Endothelial cell of umbilical vein (primary cell): ENCODE data around the gene KLHL11. TPM values are rescaled to one million over a fixed set of nuclear protein-coding genes. Genes with fewer than 3 reads are reported as not detected.

Experiments used
- BruUV-seq: library from RNA; stranded (reverse); fragments of 400-500 nt; replicated peaks from 2 replicates; lab custom pipeline; 2021; lab: Mats Ljungman, UMichigan
- CTCF ChIA-PET: fragments of 300-600, 350-600 bp; sonication (Branson Sonifier 250); formaldehyde crosslinking; loops from one replicate; lab custom pipeline; 2021; ENCODE audit warnings: antibody characterized with exemption, inconsistent platforms; lab: Charles Lee
- POLR2A ChIA-PET: fragments of 300-600, 350-600 bp; sonication (Branson Sonifier 250); formaldehyde crosslinking; loops from one replicate; lab custom pipeline; 2021; ENCODE audit warnings: antibody characterized with exemption, inconsistent platforms; lab: Charles Lee
- DNase-seq: peaks from one replicate; pipeline ENCODE4 v3.0.0-alpha.2; 2011; ENCODE audit warnings: low read depth, low spot score
- FAIRE-seq: peaks from 2 replicates; lab custom pipeline; 2011; peaks lifted over from hg19 to GRCh38; lab: Jason Lieb, UNC
- H2AFZ ChIP-seq: 2 replicates; pipeline ENCODE4 v1.6.0; 2012; ENCODE audit warnings: low read depth, low read length, control low read depth, inconsistent platforms
- H3K27ac ChIP-seq: 2 replicates; pipeline ENCODE4 v1.5.1; 2011; ENCODE audit warnings: low read depth, mild to moderate bottlenecking, control low read depth, low read length, moderate library complexity; ENCODE audit not compliant: insufficient read depth
- H3K27me3 ChIP-seq, 2 experiments: 2 replicates each; pipeline versions ENCODE4 v1.6.0 to v1.6.1; 2011; ENCODE audit warnings: low read length in 2 of 2, mixed read lengths in 1 of 2; ENCODE audit not compliant: control insufficient read depth in 2 of 2, insufficient read depth in 2 of 2
- H3K36me3 ChIP-seq, 2 experiments: 2 replicates in 1 of 2; 3 replicates in 1 of 2; pipeline ENCODE4 v1.5.1; 2011; ENCODE audit warnings: low read length in 2 of 2, mild to moderate bottlenecking in 1 of 2, moderate library complexity in 1 of 2; ENCODE audit not compliant: control insufficient read depth in 2 of 2, insufficient read depth in 2 of 2; ENCODE audit errors: extremely low read depth in 1 of 2
- H3K4me1 ChIP-seq: 3 replicates; pipeline ENCODE4 v1.5.1; 2011; ENCODE audit warnings: mild to moderate bottlenecking, low read length; ENCODE audit not compliant: control insufficient read depth, insufficient read depth; ENCODE audit errors: extremely low read depth
- H3K4me2 ChIP-seq: 2 replicates; pipeline ENCODE4 v1.6.1; 2011; ENCODE audit warnings: low read length, control low read depth, mixed read lengths; ENCODE audit not compliant: insufficient read depth
- H3K4me3 ChIP-seq, 3 experiments: fragments of 200-600 bp in 1 of 3; sonication (generic), shearing (Covaris generic) in 1 of 3; replicated peaks in 1 of 3; 2 replicates each; pipeline ENCODE4 v1.5.1; 2011 to 2016; ENCODE audit warnings: control low read depth in 3 of 3, low read length in 3 of 3, mild to moderate bottlenecking in 2 of 3, inconsistent platforms in 1 of 3, low read depth in 1 of 3, moderate library complexity in 1 of 3; ENCODE audit not compliant: insufficient read depth in 1 of 3
- H3K79me2 ChIP-seq: 2 replicates; pipeline ENCODE4 v1.6.0; 2012; ENCODE audit warnings: low read length, inconsistent platforms; ENCODE audit not compliant: control insufficient read depth, insufficient read depth
- H3K9ac ChIP-seq: replicated peaks from 2 replicates; pipeline ENCODE3; 2011; ENCODE audit warnings: low read length, control low read depth; ENCODE audit not compliant: insufficient read depth; ENCODE audit errors: extremely low read depth
- H3K9me1 ChIP-seq: replicated peaks from 3 replicates; pipeline ENCODE4 v1.6.0; 2011; ENCODE audit warnings: mild to moderate bottlenecking, low read length; ENCODE audit not compliant: control insufficient read depth, insufficient read depth; ENCODE audit errors: extremely low read depth
- H3K9me3 ChIP-seq: replicated peaks from 2 replicates; pipeline ENCODE4 v1.5.1; 2012; ENCODE audit warnings: low read length, inconsistent platforms; ENCODE audit not compliant: control insufficient read depth, insufficient read depth
- H4K20me1 ChIP-seq: replicated peaks from 2 replicates; pipeline ENCODE3; 2011; ENCODE audit warnings: mild to moderate bottlenecking, low read length; ENCODE audit not compliant: control insufficient read depth, insufficient read depth; ENCODE audit errors: extremely low read depth
- EZH2 ChIP-seq: IDR thresholded peaks from 2 replicates; pipeline ENCODE4 v1.6.1; 2012; ENCODE audit warnings: borderline replicate concordance, low read depth, mild to moderate bottlenecking, moderate library complexity, low read length, inconsistent platforms; ENCODE audit not compliant: severe bottlenecking
- FOS ChIP-seq: IDR thresholded peaks from 2 replicates; pipeline ENCODE4 v1.6.1; 2011; ENCODE audit warnings: mild to moderate bottlenecking, low read length, moderate library complexity, borderline replicate concordance; ENCODE audit not compliant: insufficient read depth
- GATA2 ChIP-seq: IDR thresholded peaks from 2 replicates; pipeline ENCODE4 v1.7.0; 2011; ENCODE audit warnings: low read depth, mild to moderate bottlenecking, moderate library complexity, mixed read lengths, low read length; ENCODE audit not compliant: insufficient read length, insufficient read depth
- JUN ChIP-seq: IDR thresholded peaks from 2 replicates; pipeline ENCODE4 v1.6.1; 2011; ENCODE audit warnings: borderline replicate concordance, low read depth; ENCODE audit not compliant: insufficient read length, insufficient read depth
- MYC ChIP-seq: IDR thresholded peaks from one replicate; pipeline ENCODE4 v1.6.1; 2011; ENCODE audit warnings: mild to moderate bottlenecking, low read depth, low read length
- POLR2A ChIP-seq: IDR thresholded peaks from 2 replicates; pipeline ENCODE4 v1.6.1; 2012; ENCODE audit warnings: low read depth, mild to moderate bottlenecking, control low read depth, low read length
- POLR2AphosphoS5 ChIP-seq: IDR thresholded peaks from 2 replicates; pipeline ENCODE4 v1.6.1; 2012; ENCODE audit warnings: low read depth, mild to moderate bottlenecking, control low read depth, low read length, moderate library complexity; ENCODE audit not compliant: insufficient read depth
- dilution Hi-C: fragments of 300-500 bp; cut with MboI; formaldehyde crosslinking; loops from one replicate; pipeline ENCODE4 v1.15.0; 2019; ENCODE audit warnings: low sequenced_read_pairs; ENCODE audit not compliant: extremely low pct_ligation_motif_present
- intact Hi-C: fragments of 100-400 bp; cut with micrococcal nuclease; formaldehyde crosslinking; loops from one replicate; pipeline ENCODE4 v1.10.0; 2022
- polyA plus RNA-seq, 4 experiments: library from polyadenylated mRNA; depleted of rRNA in 3 of 4; stranded (reverse) in 3 of 4; unstranded in 1 of 4; fragments of >200 nt; gene quantifications; 2 replicates each; pipeline versions ENCODE4 v1.2.1 to v1.2.3, GENCODE V29; 2011 to 2012; ENCODE audit warnings: missing spikeins in 1 of 4
- total RNA-seq: library from RNA; stranded (reverse); gene quantifications from 2 replicates; pipeline ENCODE4 v1.2.3, GENCODE V29; 2021
- TF ChIP-seq, protein P1 (sequence below): IDR thresholded peaks from 2 replicates; pipeline ENCODE4 v1.6.1; 2011; ENCODE audit not compliant: insufficient read depth, insufficient read length
- TF ChIP-seq, protein P2 (sequence below), 2 donors: IDR thresholded peaks; 1 replicate in 1 of 2; 2 replicates in 1 of 2; pipeline ENCODE4 v1.5.1; 2011; ENCODE audit warnings: low read length in 2 of 2, mild to moderate bottlenecking in 2 of 2, moderate library complexity in 2 of 2, control low read depth in 1 of 2, inconsistent platforms in 1 of 2, low read depth in 1 of 2; ENCODE audit not compliant: insufficient read depth in 1 of 2; ENCODE audit errors: extremely low read depth in 1 of 2

Gene KLHL11
- total and polyA plus RNA-seq, 2 donors (not counting 3 experiments of a cell fraction or from before 2014, with no cell fraction given): 3.1 to 11.0 TPM

DNA sequence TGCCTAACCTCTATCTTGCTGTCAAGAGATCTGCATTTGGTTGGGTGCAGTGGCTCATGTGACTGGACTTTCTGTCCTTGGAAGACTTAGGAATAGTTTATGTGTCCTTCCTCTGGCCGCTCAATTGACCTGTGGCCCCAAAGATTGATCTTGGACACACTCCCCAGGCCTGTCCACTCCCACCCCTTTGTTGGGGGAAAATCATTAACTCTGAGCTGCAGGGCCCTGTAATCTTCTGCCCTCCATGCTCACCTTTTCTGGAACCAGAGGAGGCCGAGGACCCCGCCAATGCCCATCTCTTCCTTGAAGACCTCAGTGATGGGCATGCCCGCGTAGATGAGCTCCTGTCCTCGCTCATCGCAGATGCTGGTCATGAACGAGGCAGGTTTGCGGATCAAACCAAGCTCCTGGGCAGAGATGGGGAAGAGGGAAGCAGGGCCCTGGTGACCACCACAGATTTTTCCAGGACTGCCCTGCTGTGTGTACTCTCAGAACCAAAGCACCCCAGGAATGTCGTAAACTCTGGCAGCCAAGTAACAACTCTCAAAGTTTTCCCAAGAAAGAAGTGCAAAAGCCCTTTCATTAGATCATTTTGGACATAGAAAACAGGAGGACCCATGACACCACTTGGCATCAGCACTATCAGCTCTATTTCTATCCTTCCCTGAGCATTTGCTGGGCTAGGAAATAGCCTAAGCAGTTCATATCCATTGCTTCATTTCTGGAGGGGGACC is 8.5 kb upstream of the KLHL11 start:
- intact Hi-C loops (no loop called here), dilution Hi-C loops (no loop called here)
- Histone ChIP-seq H3K27ac (no peak overlapping the region), H2AFZ (no peak overlapping the region), H3K79me2 (no peaks in the 10 kb centered on the region), H3K4me3 (no peak overlapping the region), H3K9me1 (no peaks in the 10 kb centered on the region), H3K9me3 (no peaks in the 10 kb centered on the region), H3K9ac (no peak overlapping the region), H3K4me1 (no peaks in the 10 kb centered on the region), H4K20me1 (no peaks in the 10 kb centered on the region), H3K27me3 (no peaks in the 10 kb centered on the region), H3K36me3 (peaks cover 39 to 45% of the 10 kb centered on the region in 2 experiments), H3K4me2 (no peak overlapping the region)
- ChIA-PET CTCF (no interaction called here), POLR2A (no interaction called here)
- no peak for TF ChIP-seq FOS
- no peak for TF ChIP-seq JUN
- TF ChIP-seq, protein P1, sequence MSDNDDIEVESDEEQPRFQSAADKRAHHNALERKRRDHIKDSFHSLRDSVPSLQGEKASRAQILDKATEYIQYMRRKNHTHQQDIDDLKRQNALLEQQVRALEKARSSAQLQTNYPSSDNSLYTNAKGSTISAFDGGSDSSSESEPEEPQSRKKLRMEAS: no peak
- TF ChIP-seq EZH2: no peak
- no peak for TF ChIP-seq GATA2
- TF ChIP-seq, protein P2, sequence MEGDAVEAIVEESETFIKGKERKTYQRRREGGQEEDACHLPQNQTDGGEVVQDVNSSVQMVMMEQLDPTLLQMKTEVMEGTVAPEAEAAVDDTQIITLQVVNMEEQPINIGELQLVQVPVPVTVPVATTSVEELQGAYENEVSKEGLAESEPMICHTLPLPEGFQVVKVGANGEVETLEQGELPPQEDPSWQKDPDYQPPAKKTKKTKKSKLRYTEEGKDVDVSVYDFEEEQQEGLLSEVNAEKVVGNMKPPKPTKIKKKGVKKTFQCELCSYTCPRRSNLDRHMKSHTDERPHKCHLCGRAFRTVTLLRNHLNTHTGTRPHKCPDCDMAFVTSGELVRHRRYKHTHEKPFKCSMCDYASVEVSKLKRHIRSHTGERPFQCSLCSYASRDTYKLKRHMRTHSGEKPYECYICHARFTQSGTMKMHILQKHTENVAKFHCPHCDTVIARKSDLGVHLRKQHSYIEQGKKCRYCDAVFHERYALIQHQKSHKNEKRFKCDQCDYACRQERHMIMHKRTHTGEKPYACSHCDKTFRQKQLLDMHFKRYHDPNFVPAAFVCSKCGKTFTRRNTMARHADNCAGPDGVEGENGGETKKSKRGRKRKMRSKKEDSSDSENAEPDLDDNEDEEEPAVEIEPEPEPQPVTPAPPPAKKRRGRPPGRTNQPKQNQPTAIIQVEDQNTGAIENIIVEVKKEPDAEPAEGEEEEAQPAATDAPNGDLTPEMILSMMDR (IDR thresholded peaks at IDR 0.05; ENCODE audit: extremely low read depth in 1 of 2, insufficient read depth in 1 of 2, low read depth in 1 of 2, low read length in 2 of 2): no peak
- TF ChIP-seq MYC: no peak
- no peak for TF ChIP-seq POLR2A
- TF ChIP-seq POLR2AphosphoS5: no peak
- BruUV-seq: no TSS peak
- no peak for DNase-seq
- no peak for FAIRE-seq
